HG02870 (cell line): ENCODE data around the gene UPK3A.

ENCODE experiments used
- ATAC-seq: cut with Tn5 transposase; IDR thresholded peaks from one replicate; pipeline ENCODE4 v1.9.1; 2021; ENCODE audit warnings: mild to moderate bottlenecking, moderate library complexity; ENCODE audit not compliant: unreplicated experiment

UPK3A gene

DNA sequence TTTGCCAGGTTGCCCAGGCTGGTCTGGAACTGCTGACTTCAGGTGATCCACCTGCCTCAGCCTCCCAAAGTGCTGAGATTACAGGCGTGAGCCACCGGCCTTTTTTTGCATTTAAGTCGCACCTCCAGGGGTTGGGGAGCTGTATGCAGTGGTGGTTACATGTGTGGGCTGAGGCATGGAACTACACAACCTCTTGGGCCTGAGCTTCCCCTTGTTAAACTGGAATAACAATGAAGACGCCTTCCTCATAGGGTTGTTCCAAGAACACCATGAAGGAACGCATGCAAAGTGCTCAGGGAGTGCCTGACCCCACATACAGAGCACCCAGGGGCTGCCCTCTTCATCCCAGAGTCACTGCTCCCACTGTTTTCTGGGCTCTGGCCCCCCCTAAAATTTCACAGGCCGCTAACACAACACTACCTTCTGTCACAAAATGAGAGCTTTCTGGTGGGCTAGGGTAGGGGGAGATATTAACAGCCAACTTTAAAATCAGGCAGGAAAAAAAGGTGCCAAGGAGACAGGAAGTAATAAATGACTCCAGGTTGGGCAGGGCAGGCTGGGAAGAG lies 23.7 kb downstream of the UPK3A start:
- ATAC-seq = no peak

- no peak for ATAC-seq
These were observed 24.2 kb downstream of the UPK3A start for GRCh38 chr22:45308957-45309421.

GRCh38 chr22:45309422-45310227 lies 24.9 kb downstream of the UPK3A start, which contains the start of gene FAM118A:
TSS of gene FAM118A (plus strand) at chr22:45309934. CDS start at chr22:45322380, 12,446 bp downstream.
- ATAC-seq = peak; percentile 73

DNA sequence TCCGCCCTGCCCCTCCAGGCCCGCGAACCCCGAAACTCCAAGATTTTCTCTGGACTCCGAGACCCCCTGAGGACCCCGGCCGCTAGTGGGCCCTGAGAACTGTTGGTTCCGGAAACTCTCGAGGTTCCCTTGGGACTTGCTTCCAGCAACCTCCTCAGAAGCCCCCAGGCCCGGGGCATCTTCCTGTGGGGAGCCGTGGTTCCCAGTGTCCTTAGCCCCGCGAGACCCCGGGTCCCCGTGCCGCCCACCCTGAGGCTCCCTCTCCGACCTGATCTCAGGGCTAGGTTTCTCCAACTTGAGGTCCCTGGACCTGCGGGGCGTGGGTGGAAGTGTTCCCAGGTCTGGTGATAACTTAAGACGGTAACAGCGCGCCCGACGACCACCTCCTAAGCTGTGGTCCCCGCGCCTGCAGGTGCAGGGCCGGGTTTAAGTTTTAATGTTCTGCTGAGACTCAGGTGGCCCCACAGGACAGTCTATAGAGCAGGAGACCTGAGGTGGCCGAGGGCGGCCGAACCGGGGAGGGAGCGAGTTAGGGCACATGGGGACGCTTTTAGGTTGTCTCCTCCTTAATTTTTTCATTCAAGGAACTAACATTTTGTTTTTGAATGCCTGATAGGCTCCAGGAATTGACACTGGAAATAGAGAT lies 25.7 kb downstream of the UPK3A start:
- no peak for ATAC-seq

GRCh38 chr22:45310977-45311531 lies 26.3 kb downstream of the UPK3A start:
- no peak for ATAC-seq

DNA sequence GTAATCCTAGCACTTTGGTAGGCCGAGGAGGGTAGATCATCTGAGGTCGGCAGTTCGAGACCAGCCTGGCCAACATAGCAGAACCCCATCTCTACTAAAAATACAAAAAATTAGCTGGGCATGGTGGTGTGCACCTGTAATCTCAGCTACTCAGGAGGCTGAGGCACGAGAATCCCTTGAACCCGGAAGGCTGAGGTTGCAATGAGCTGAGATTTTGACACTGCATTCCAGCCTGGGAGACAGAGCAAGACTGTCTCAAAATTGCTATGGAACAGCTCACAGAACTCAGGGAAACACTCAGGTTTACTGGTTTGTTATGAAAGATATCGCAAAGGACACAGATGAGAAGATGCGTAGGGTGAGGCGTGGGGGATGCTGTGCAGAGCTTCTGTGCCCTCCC lies 27.7 kb downstream of the UPK3A start:
- ATAC-seq = no peak

DNA sequence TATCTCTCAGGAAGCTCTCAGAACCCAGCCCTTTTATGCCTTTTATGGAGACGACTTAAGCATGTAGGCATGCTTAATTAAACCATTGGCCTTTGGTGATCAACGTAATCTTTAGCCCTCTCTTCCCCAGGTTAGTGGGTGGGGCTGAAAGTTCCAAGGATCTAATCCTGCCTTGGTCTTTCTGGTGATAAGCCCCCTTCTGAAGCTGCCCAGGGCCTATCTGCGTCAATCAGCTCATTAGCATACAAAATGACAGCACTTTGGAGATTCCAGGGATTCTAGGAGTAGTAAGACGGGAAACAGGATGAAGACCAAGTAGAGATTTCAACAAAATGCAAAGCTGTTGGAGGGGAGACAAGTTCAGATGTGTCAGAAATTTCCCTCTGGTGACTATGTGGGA lies 28.1 kb downstream of the UPK3A start:
- no peak for ATAC-seq

GRCh38 chr22:45314054-45314721 lies 29.4 kb downstream of the UPK3A start:
- no peak for ATAC-seq

DNA sequence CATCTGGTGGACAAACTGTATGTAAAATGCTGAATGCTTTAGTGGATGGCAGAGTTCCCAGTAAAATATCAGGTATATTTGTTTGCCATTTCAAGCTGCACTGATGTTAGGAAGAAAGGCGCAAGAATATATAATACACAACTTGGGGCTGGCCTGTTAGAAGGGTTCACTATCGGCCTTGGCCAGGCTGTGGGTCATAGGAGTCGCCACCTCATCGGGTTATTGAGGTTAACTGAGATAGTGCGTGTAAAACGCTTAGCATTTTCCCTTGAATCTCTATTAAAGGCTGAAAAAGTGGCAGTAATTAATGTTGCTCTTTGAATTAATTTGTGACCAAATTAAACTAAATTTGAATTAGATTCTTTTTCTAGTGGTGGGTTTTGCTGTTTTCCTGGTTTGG lies 30.0 kb downstream of the UPK3A start:
- no peak for ATAC-seq

GRCh38 chr22:45316796-45317526 lies 32.2 kb downstream of the UPK3A start:
- ATAC-seq = no peak

GRCh38 chr22:45317551-45318167 lies 32.9 kb downstream of the UPK3A start:
- ATAC-seq = no peak

- ATAC-seq = no peak
These were observed 33.4 kb downstream of the UPK3A start for GRCh38 chr22:45318168-45318557.

GRCh38 chr22:45318558-45319323 lies 34.0 kb downstream of the UPK3A start:
- ATAC-seq = no peak

GRCh38 chr22:45319324-45319685 lies 34.6 kb downstream of the UPK3A start:
- no peak for ATAC-seq

GRCh38 chr22:45320357-45320976 lies 35.7 kb downstream of the UPK3A start:
- ATAC-seq = no peak

GRCh38 chr22:45321827-45322226 lies 37.1 kb downstream of the UPK3A start:
- ATAC-seq = no peak

DNA sequence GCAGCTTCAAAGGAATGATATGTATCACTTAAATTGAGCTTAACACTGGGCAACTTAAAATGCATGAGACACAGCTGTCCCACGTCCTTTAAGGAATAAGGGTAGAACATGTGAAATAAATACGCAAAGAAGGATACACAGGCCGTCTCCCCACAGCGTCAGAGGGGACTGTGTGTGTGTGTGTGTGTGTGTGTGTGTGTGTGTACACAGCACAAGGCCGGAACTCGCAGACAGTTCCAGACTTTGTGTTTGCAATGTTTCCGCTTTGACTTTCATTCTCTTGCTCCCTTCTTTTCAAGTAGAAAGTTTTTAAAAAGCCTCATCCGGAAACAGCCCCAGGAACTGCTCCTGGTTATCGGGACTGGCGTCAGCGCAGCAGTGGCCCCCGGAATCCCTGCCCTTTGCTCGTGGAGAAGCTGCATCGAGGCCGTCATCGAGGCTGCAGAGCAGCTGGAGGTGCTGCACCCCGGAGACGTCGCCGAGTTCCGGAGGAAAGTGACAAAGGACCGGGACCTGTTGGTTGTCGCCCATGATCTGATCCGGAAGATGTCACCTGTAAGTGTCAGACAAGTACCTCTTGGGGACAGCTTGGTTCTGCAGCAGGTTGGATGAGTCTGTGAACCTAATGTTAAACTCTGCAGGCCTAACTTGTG lies 38.2 kb downstream of the UPK3A start:
- ATAC-seq = no peak

DNA sequence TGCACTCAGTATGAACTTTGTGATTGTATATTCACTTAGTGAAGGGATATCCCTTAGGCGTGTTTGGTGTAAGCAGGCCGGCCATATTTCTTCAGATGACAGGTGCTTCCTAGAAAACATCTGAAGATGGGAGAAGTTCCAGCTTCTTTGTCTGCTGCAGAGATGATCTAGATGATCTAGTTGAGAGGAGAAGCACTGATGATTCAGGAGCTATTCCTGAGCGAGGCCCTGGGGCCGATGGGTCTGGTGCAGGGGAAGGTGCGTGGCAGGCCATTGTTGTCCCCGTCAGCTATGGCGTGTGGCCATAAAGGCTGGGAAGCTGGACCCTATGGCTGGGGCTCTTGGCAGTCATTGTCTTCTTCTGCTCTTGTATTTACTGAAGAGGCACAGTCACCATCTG lies 38.9 kb downstream of the UPK3A start:
- no peak for ATAC-seq
